Stimulated activated CD8-positive, alpha-beta memory T cell treated with anti-CD3 and anti-CD28 coated beads, Interleukin-12 subunit alpha, Interleukin-12 subunit beta, amount 100 ng/mL, for 4 hours (primary cell): ENCODE data around the gene CDC45.
A peak's percentile ranks its signal among the peaks of the same experiment; 100 is the strongest.
"Not testable (repeated sequence)": the region's sequence is repeated elsewhere in the genome, so short reads cannot be mapped to it uniquely, and the experiment has no call there.

Source experiments
- DNase-seq: peaks from one replicate; pipeline ENCODE4 v3.0.0-alpha.2; 2020; ENCODE audit warnings: low read depth

The CDC45 gene

GRCh38 chr22:19479355-19480172, at the start of gene CDC45:
CDC45 (plus strand) TSS chr22:19479920; CDS start chr22:19479969, 49 bp downstream.
- DNase-seq: peak; percentile 87

DNA sequence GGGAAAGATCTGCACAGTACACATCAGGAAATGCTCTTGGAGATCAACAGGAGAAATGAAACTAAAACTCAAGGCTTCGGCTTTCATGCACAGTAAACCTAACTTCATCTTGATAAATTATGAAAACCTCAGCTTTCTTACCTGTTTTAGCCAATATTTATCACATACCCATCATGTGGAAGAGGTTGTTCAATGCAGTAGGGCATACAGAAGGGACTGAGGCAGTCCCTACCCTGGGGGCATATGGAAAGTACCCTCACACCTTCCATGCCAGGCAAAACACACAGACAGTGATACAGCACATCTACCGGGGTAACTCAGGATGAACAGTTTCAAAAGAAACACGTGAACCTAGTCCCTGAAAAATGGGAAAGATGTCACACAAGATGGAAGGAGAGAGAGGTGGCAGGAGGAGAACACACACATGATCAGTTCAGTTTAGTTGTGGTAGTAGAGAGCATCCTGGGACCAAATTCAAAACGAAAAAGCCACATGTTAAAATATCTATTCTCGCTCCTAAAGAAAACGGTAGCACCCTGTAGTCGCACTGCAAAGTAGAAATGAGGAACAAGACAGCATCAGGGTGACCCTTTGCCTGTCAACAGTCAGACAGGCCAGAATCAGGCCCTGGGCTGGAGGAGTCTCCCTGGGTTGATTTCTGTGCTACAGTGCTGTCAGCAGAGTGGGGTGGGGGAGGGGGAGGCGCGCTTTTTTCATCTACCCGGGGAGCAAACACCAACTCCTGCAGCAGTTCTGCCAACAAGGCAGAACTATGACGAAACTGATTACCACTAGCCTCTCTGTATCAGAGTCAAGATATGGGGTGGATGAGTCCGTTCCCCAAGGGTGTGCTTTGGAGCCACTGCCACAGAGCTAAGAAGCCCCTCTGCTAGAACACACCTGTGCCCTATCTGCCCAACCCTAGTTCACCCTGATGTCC, 49.5 kb upstream of the CDC45 start:
- no peak for DNase-seq

- DNase-seq: peak; percentile 19
Observed at GRCh38 chr22:19430890-19431541, 48.7 kb upstream of the CDC45 start.

DNA sequence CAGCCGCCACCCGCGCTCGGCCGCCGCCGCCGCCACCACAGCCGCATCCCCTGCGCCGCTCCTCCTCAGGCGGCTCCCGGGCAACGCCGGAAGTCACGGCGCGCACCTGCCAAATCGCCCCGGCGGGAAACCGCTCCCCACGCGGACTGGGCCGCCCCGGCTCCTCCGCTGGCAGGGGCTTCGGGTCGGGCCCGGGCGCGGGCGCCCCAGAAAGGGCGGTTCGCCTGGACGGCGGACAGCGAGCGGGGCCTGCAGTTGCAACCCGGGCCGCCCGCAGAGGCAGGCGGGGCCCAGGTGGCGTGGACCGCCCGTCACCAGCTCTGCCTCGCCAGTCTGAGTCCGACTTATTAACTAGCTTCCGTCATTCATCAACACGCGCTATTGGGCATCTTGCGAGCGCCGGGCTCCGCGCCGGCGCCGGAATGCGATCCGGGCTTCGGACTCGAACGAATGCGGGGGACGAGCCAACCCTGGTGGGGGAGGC, 48.0 kb upstream of the CDC45 start, which contains the start of gene HIRA:
HIRA (minus strand) TSS at position 85 of the 484 bp plus-strand sequence. CDS start 257 bp downstream, outside the sequence.
- peak; percentile 82 for DNase-seq

- DNase-seq: peak; percentile 85
Observed at GRCh38 chr22:19432133-19432851, 47.4 kb upstream of the CDC45 start, which contains the start of gene MRPL40. MRPL40 (plus strand) TSS chr22:19432545; CDS start chr22:19432555, 10 bp downstream.

DNA sequence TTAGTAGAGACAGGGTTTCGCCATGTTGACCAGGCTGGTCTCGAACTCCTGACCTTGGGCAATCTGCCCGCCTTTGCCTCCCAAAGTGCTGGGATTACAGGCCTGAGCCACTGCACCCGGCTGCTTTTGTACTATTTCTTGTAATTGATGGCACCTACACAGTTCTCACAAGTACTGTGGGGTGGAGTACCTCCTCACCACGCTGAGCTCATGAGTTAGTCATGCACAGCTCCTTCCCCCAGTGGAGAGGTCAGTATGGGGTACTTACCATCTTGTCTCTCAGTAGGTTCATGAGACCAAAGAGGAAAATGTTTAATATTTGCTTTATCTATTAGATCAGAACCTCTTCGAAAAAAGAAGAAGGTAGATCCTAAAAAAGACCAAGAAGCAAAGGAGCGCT, 45.3 kb upstream of the CDC45 start:
- DNase-seq: no peak

- no peak for DNase-seq
Observed at GRCh38 chr22:19434829-19435580, 44.7 kb upstream of the CDC45 start.

DNA sequence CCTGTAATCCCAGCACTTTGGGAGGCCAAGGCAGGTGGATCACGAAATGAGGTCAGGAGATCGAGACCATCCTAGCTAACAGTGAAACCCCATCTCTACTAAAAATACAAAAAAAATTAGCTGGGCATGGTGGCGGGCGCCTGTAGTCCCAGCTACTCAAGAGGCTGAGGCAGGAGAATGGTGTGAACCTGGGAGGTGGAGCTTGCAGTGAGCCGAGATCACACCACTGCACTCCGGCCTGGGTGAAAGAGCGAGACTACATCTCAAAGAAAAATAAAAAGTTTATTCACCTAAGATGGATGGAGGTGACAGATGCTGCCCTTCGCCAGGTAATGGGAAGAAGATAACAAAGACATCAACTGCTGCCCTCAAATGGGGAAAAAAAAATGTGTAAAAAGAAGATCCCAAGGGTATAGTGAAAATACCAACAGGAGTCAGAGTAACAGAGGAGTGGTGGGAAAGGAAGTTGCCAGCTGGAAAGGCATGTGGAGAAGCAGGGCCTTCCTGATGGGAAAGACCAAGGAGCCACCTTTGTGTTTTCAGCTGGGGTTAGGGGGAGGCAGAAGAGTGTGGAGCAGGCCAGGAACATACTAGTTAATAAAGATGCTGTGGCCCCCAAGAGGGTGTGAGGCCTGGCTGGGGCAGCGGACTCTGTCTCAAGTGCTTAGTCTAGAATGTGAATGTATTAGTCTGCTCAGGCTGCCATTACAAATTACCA, 43.1 kb upstream of the CDC45 start:
- DNase-seq: not testable (repeated sequence)

DNA sequence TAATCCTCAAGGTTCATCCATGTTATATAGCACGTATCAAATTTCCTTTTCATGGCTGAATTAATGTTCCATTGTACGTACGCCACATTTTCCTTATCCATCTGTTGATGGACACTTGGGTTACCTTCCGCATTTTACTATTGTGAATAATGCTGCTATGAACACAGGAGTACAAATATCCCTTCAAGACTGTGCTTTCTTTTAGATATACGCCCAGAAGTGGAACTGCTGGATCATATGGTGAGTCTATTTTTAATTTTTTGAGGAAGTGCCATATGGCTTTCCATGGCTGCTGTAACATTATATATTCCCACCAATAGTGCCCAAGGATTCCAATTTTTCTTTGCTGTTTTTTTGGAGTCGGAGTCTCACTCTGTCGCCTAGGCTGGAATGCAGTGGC, 41.4 kb upstream of the CDC45 start:
- no peak for DNase-seq

- no peak for DNase-seq
Observed at GRCh38 chr22:19440411-19441195, 39.1 kb upstream of the CDC45 start.

GRCh38 chr22:19442166-19442565, 37.6 kb upstream of the CDC45 start:
- DNase-seq: no peak

DNA sequence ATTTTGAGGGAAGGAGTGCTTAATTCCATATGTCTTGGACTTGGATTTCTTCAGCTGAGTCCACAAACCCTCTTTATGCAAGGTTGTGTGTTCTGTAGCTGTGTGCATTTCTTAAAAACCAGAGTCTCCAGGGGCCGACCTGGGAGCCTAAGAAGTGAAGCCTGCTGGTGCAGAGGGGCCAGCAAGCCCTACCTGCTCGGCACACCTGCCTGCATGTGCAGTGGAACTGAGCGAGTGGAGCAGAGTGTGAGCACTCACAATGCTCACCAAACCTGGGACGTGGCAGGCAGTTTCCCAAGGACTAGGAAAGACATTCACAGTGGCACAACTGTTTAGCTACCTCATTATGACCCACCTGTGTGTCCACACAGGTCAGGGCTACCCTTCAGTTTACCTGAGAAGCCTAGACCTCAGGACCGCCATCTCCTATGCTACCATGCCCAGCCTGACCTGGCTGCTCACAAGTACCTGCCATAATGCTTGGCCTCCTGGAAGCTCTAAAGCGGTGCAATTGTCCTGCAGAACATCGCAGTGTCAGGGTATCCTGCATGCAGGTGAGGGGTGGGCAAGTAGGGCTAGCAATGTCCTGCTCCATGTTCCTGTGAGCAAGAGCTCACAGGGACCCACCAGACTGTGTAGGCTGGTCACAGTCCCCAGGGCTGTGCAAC, 36.0 kb upstream of the CDC45 start:
- no peak for DNase-seq

GRCh38 chr22:19445279-19445982, 34.3 kb upstream of the CDC45 start:
- not testable (repeated sequence) for DNase-seq

GRCh38 chr22:19446603-19447329, 33.0 kb upstream of the CDC45 start:
- DNase-seq: no peak

DNA sequence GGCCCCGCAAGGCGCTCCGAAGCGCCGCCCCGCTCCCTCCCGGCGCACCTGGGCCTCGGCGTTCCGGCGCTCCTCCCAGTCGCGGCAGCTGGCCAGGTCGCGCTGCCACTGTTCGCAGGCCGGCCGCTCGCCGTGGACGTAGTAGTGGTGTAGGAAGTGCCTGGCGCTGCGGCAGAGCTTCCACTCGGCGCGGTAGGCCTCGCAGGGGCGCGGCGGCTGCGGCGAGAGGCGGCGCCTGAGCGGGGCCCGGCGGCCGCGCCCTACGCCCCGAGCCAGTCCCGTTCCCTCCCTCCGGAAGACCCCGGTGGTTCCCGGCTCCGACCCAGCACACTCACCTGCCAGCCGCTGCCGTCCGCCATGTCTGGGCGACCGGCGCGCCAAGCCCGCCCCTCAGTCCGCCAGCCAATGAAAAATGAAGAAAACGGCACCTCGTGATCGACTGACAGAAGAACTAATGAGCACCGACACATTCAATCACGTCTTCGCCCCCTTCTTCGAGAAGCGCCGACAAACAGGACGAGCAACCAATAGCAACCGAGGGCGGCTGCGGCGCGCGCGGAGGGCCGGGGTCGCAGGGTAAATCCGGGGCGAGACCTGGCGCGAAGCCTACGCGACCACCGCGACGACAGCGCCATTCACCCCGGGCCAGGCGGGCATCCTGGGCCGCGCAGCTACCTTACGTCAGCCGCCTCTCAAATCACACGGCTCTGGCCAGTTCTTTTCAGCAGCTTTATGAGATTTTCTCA, 32.2 kb upstream of the CDC45 start, which contains the start of gene C22orf39:
C22orf39 (minus strand) TSS at position 382 of the 746 bp plus-strand sequence; CDS start at position 359, 23 bp downstream.
- peak; percentile 80 for DNase-seq

DNA sequence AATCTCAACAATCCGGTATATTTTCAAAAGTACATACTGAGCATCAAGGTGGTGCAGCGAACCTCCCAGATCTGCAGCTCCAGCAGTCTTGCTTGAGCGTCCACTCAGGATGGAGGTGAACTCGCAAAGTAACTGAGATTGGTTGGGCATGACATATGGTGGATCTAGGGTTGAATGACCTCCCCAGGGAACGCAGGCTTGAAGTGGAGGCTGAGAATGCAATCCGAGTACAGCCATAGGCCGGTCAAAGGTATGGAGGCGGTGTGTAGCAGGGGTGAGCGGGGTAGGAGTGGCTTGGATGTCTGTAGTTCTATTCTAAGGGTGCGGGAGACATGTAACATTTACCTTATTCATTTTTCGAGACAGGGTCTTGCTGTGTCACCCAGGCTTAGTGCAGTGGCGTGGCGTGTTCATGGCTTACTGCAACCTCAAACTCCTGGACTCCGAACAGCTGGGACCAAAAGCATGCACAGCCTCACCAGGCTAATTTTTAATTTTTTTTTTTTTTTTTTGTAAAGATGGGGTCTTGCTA, 31.6 kb upstream of the CDC45 start:
- DNase-seq: no peak
